Activated T-helper 1 cell treated with anti-CD3 and anti-CD28 coated beads, Interleukin-2, amount 50 U/mL, for 16 hours (primary cell): Measurements from ENCODE around the gene ZNF471.
A peak's percentile ranks its signal among the peaks of the same experiment; 100 is the strongest.

Experiments used
- DNase-seq, 2 donors: peaks; one replicate each; pipeline ENCODE4 v3.0.0-alpha.2; 2020; ENCODE audit warnings: low read depth in 1 of 2, low spot score in 1 of 2

Gene ZNF471

DNA sequence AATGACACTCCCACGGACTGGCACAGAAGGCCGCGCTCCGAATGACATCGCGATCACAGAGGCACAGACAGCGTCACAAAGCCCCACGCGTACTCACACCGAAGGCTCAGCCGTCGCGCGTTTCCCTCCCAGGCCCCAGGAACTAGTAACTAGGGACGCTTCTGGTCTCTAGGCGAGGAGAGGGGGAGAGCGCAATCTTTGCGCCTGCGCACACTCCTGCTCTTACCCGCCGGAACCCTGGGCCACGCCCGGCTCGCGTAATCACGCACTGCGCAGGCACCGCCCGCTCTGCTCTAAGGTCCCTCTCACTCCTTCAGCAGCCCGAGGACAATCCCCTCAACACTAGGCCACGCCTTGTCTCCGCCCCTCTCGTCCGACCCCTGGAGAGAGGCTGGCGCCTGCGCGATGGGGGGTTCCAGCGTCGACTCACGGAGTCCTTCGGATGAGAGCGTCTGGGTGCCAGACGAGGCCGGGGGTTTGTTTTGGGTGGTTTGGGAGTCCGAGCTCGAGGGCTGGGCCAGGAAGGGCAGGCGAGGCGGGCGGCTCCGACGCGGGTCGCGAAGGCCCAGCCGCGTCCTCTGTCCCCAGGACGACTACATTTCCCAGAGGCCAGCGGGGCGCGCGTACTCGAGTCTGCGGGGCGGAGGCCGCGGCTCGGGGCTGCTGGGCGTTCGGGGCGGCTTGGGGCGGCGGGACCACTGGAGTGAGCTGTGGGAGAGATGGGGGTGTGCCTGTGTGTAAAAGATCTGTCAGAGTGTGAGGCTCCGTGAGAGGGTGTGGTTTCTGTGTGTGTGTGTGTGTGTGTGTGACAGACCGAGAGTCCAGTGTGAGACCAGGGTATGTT lies at the start of gene ZNF471:
Gene ZNF471, plus strand, starts transcription at position 410 of the 844 bp plus-strand sequence. CDS start 3,717 bp downstream, outside the sequence.
- peak; percentile 42 to 70 for DNase-seq

- no peak for DNase-seq
These were observed 33.3 kb upstream of the ZNF471 start for GRCh38 chr19:56474308-56474707.

- DNase-seq = no peak
These were observed 31.6 kb upstream of the ZNF471 start for GRCh38 chr19:56476093-56476492.

DNA sequence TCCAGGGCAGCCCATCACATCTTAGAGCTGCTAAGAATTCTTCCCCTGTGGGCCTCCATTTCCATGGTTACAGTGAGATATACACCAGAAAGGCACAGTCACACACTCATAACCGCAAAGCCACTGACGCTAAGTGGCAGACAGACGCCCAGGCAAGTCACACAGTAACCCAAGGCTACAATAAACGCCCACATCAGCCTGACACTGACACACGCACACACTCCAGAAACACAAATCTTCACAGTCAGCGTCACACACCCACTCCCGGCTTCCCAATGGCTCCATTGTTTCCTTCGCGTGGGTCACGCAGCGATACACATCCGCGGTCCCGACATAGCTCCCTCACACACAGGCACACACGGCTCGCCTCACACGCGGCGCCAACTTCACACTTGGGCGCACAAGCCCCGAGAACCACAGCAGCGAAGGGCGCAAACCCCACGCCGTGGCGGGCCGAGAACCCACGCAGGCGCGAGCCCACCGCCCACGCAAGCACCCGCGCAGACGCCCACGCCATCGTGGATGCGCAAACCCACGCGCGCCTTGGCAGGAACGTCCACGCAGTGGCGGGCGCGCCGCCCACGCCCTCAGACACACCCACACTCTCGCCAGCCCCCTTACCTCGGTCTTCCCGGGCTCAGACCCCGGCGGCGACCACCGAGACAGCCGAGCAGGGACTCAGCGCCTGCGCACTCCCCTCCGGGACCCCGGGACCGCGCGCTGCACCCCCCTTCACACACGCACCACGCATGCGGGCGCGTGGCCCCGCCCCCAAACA lies 30.8 kb upstream of the ZNF471 start, which contains the start of gene ZNF667:
Gene ZNF667, minus strand, starts transcription at position 695 of the 778 bp plus-strand sequence. CDS start 14,975 bp downstream, outside the sequence.
- DNase-seq = no peak

DNA sequence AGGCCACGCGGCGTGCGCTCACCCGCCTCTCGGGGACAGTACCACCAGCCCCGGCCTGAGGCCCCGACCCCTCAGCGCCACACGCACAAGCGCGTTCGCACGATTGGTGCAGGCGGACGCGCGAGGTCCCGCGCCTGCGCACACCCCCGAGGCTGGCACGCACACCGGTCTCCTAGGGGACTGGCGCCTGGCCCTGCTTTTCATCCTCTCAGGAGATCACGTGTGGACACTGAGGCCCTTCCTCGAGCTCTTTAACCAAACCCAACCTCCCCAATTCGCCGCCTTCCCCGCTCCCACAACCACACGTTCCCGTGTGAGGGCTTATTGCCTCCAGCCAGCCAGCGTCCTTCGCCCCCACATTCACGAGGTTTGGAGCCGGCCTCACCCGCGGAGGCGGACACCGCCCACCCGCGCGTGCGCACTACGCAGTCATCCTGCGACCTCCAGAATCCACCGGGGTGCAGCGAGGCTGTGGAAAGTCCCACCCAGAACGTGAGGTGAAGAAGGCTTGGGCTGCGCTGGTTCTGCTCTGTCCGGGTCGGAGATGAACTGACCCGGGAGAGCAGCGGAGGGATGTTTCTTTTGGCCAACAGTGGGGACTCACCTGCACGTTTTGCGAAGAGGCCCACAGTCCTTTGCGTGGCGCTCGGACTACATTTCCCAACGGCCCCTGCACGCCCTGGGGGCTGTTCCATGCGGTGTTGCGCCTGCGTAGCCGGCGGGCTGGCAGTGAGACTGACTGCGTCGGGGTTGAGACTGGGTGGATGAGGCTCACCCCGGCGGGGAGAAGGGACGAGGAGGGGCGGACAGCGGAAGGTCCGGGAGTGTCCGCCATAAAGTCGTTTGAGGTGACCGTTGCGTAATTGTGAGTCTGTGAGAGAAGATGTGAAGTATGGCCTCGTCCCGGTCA lies 30.0 kb upstream of the ZNF471 start:
- no peak for DNase-seq

- DNase-seq = no peak
These were observed 16.3 kb upstream of the ZNF471 start for GRCh38 chr19:56491399-56491798.

- no peak for DNase-seq
These were observed 3.1 kb upstream of the ZNF471 start for GRCh38 chr19:56504581-56504980.

DNA sequence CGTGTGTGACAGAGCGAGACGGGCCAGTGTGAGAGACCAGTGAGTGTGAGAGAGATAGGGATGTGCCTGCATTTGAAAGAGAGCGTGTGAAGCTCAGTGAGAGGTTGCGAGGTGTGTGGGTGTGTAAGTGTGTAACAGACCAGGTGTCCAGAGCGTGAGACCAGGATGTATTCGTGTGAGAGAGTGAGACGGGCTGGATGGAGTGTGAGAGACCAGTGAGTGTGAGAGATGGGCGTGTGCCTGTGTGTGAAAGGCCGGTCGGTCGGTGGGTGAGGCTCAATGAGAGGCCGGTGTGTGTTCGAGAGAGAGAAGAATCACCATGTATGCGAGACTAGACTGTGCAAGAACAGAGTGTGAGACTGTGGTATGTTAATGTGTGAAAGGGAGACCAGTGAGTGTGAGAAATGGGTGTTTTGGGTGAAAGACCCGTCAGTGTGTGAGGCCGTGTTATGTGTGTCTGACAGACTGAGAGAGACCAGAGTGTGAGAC lies 679 bp downstream of the ZNF471 start:
- no peak for DNase-seq

GRCh38 chr19:56525214-56525860 lies 17.7 kb downstream of the ZNF471 start:
- DNase-seq = no peak

- no peak for DNase-seq
These were observed 29.8 kb downstream of the ZNF471 start for GRCh38 chr19:56537442-56537841.

DNA sequence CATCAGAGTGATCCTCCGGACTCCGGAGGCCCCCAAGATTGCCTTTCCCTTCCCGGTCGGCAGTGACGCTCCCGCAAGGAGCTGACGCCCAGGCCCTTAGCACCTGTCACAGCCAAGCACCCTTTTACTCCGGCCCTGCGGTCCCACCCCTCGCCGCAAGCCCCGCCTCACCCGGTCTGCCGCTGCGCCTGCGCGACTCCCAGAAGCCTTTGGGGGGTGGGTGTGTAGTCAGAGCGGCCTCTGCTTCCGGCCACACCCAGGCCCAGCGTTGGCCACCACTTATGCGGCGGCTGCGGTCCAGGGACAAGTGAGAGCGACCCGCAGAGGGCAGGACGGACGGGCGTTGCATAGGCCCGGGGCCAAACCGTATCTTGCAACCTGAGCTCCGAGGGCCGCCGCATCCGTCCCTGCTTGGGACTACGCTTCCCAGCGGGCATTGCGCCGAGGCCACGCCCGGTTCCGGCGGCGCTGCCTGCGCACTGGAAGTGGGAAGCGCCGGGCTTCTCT lies 30.7 kb downstream of the ZNF471 start:
- peak; percentile 74 to 85 for DNase-seq

DNA sequence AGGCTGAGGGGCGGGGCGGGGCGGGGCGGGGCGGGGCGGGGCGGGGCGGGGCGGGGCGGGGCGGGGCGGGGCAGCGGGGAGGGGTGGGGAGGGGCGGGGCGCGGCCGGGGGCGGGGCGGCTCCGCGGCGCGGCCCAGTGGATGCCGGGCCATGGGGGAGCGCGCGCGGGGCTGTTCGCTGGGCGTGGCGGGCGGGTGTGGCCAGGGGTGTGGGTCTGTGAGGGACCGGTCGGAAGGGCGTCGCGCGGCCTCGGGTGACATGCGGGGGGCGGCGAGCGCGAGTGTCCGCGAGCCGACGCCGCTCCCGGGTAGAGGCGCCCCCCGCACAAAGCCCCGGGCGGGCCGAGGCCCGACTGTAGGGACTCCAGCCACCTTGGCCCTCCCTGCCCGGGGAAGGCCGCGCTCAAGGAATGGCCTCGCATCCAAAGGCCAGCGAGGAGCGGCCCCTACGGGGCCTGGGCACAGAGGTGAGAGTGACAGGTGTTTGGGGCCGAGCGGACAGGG lies 31.2 kb downstream of the ZNF471 start, which contains the start of gene ZFP28:
Gene ZFP28, plus strand, starts transcription at position 188 of the 503 bp plus-strand sequence. Its CDS starts 71 bp downstream, at position 259.
- no peak for DNase-seq

DNA sequence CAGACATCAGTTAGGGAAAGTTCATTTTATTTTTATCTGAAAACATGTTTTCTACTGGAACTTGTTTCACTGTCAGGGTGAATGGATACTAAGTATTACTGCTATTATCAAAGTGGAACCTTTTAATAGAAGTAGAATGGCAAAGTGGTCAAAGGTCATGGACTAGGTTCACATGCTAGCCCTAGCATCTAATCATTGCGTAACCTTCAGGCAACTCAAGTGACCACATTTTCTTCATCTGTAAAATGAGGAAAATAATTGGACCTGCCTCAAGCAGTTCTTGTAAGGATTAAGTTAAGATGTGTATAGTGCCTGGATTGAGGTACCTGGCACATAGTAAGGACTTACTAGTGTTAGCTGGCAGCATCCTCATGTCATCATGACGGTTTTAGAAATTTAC lies 36.1 kb downstream of the ZNF471 start:
- DNase-seq = no peak

GRCh38 chr19:56547535-56547934 lies 39.9 kb downstream of the ZNF471 start:
- no peak for DNase-seq

- no peak for DNase-seq
These were observed 46.7 kb downstream of the ZNF471 start for GRCh38 chr19:56554272-56554869.

- DNase-seq = no peak
These were observed 55.1 kb downstream of the ZNF471 start for GRCh38 chr19:56562766-56563165.

GRCh38 chr19:56566904-56567273 lies 59.2 kb downstream of the ZNF471 start:
- peak; percentile 6 for DNase-seq

GRCh38 chr19:56567274-56568120 lies 59.8 kb downstream of the ZNF471 start, which contains the start of gene ZNF470:
Gene ZNF470 (plus strand): TSS chr19:56567468. CDS start chr19:56570312, 2,844 bp downstream.
- DNase-seq = peak; percentile 72 to 77
